Osteoblast (primary cell): Measurements from ENCODE around the gene COX10. TPM values are rescaled to one million over a fixed set of nuclear protein-coding genes. Genes with fewer than 3 reads are reported as not detected.

Experiments used
- DNase-seq: peaks from one replicate; pipeline ENCODE4 v3.0.0; 2011; ENCODE audit warnings: low spot score, mixed read lengths; ENCODE audit not compliant: insufficient read length; ENCODE audit errors: missing footprints
- H2AFZ ChIP-seq: 2 replicates; pipeline ENCODE4 v1.6.0; 2011; ENCODE audit warnings: mild to moderate bottlenecking, low read length
- H3K27ac ChIP-seq: 2 replicates; pipeline ENCODE4 v1.5.1; 2011; ENCODE audit warnings: mild to moderate bottlenecking, low read depth, low read length, moderate library complexity
- H3K27me3 ChIP-seq: 2 replicates; pipeline ENCODE4 v1.6.0; 2012; ENCODE audit warnings: mild to moderate bottlenecking, control low read depth, inconsistent platforms, low read length, moderate library complexity; ENCODE audit not compliant: insufficient read depth
- H3K36me3 ChIP-seq: 2 replicates; pipeline ENCODE4 v1.5.1; 2011; ENCODE audit warnings: mild to moderate bottlenecking, low read length, control low read depth, moderate library complexity; ENCODE audit not compliant: insufficient read depth
- H3K4me1 ChIP-seq: 2 replicates; pipeline ENCODE4 v1.5.1; 2011; ENCODE audit warnings: mild to moderate bottlenecking, low read length, control low read depth, moderate library complexity; ENCODE audit not compliant: insufficient read depth
- H3K4me2 ChIP-seq: 2 replicates; pipeline ENCODE4 v1.6.0; 2011; ENCODE audit warnings: mild to moderate bottlenecking, low read length; ENCODE audit not compliant: insufficient read depth
- H3K4me3 ChIP-seq: fragments of 200-600 bp; sonication (generic); 3 replicates; pipeline ENCODE4 v1.5.1; 2012; ENCODE audit warnings: mild to moderate bottlenecking, low read length, inconsistent platforms; ENCODE audit not compliant: insufficient read depth
- H3K79me2 ChIP-seq: 2 replicates; pipeline ENCODE4 v1.6.0; 2012; ENCODE audit warnings: mild to moderate bottlenecking, low read length, control low read depth, inconsistent platforms; ENCODE audit not compliant: insufficient read depth
- H3K9me3 ChIP-seq: 2 replicates; pipeline ENCODE4 v1.5.1; 2011; ENCODE audit warnings: low read depth, low read length, control low read depth
- H4K20me1 ChIP-seq: 2 replicates; pipeline ENCODE4 v1.6.0; 2012; ENCODE audit warnings: mild to moderate bottlenecking, low read length, control low read depth; ENCODE audit not compliant: insufficient read depth
- CTCF ChIP-seq: IDR thresholded peaks from 2 replicates; pipeline ENCODE4 v1.5.1; 2011; ENCODE audit warnings: mild to moderate bottlenecking, low read depth, low read length, moderate library complexity; ENCODE audit errors: extremely low read depth
- total RNA-seq: library from RNA; depleted of rRNA; stranded (reverse); fragments of >200 nt; gene quantifications from 2 replicates; pipeline ENCODE4 v1.2.3, GENCODE V29; 2012

Gene COX10
- total RNA-seq, 1 donor: 14.8 TPM

GRCh38 chr17:14107889-14108288, 38.6 kb downstream of the COX10 start:
- no peak for TF ChIP-seq CTCF
- Histone ChIP-seq H3K9me3 (no peaks in the 10 kb centered on the region), H3K36me3 (no peaks in the 10 kb centered on the region), H4K20me1 (no peaks in the 10 kb centered on the region), H3K27ac (no peak overlapping the region), H3K4me3 (no peak overlapping the region), H3K79me2 (peaks cover 6% of the 10 kb centered on the region), H2AFZ (no peak overlapping the region), H3K4me2 (no peak overlapping the region), H3K27me3 (no peaks in the 10 kb centered on the region), H3K4me1 (no peaks in the 10 kb centered on the region)
- DNase-seq: no peak

GRCh38 chr17:14112407-14112806, 43.1 kb downstream of the COX10 start:
- no peak overlapping the region for H3K4me2 ChIP-seq
- H3K27ac ChIP-seq: no peak overlapping the region
- no peaks in the 10 kb centered on the region for H3K36me3 ChIP-seq
- H3K79me2 ChIP-seq: peaks cover 7% of the 10 kb centered on the region
- H3K9me3 ChIP-seq: no peaks in the 10 kb centered on the region
- H3K4me3 ChIP-seq: no peak overlapping the region
- TF ChIP-seq CTCF: no peak
- H3K4me1 ChIP-seq: no peaks in the 10 kb centered on the region
- H3K27me3 ChIP-seq: no peaks in the 10 kb centered on the region
- H2AFZ ChIP-seq: no peak overlapping the region
- no peaks in the 10 kb centered on the region for H4K20me1 ChIP-seq
- DNase-seq: no peak

- Histone ChIP-seq H3K27ac (no peak overlapping the region), H3K79me2 (peaks cover 9% of the 10 kb centered on the region), H3K9me3 (no peaks in the 10 kb centered on the region), H2AFZ (no peak overlapping the region), H3K36me3 (no peaks in the 10 kb centered on the region), H3K4me2 (no peak overlapping the region), H3K4me3 (no peak overlapping the region), H3K27me3 (no peaks in the 10 kb centered on the region), H4K20me1 (no peaks in the 10 kb centered on the region), H3K4me1 (no peaks in the 10 kb centered on the region)
- DNase-seq: no peak
- no peak for TF ChIP-seq CTCF
Measured at GRCh38 chr17:14113137-14113536, 43.8 kb downstream of the COX10 start.

GRCh38 chr17:14116263-14117024, 47.1 kb downstream of the COX10 start:
- H3K27ac ChIP-seq: no peak overlapping the region
- peaks cover 6% of the 10 kb centered on the region for H3K79me2 ChIP-seq
- H3K36me3 ChIP-seq: no peaks in the 10 kb centered on the region
- H3K4me2 ChIP-seq: no peak overlapping the region
- no peak for TF ChIP-seq CTCF
- H4K20me1 ChIP-seq: no peaks in the 10 kb centered on the region
- no peak overlapping the region for H2AFZ ChIP-seq
- no peak for DNase-seq
- no peaks in the 10 kb centered on the region for H3K4me1 ChIP-seq
- no peak overlapping the region for H3K4me3 ChIP-seq
- no peaks in the 10 kb centered on the region for H3K9me3 ChIP-seq
- H3K27me3 ChIP-seq: no peaks in the 10 kb centered on the region
